ENCODE results near the gene SFXN3. TPM values are rescaled to one million over a fixed set of nuclear protein-coding genes. Genes with fewer than 3 reads are reported as not detected.

The SFXN3 gene
- total and polyA plus RNA-seq, 2 of the 13 experiments (the other 11 are each of a cell fraction or from before 2014, with no cell fraction given) = 16.8 to 71.5 TPM

- TF ChIP-seq CTCF (CRISPR knock-in tag; IDR thresholded peaks at IDR 0.05) = no peak
- 0 out of 2 replicates have a peak, but pooled peaks have one; percentile 11 for TF ChIP-seq ZNF770 (CRISPR knock-in tag; IDR thresholded peaks at IDR 0.05)
- no peak for TF ChIP-seq SALL1 (CRISPR knock-in tag; IDR thresholded peaks at IDR 0.05)
- TF ChIP-seq MAFK (conservative IDR thresholded peaks at IDR 0.05 in 1 of 2, IDR thresholded peaks at IDR 0.05 in 1 of 2; ENCODE audit: low read length in 2 of 2) = no peak
- TF ChIP-seq SNAPC5 (CRISPR knock-in tag; IDR thresholded peaks at IDR 0.05; ENCODE audit: borderline replicate concordance) = no peak
- no peak for TF ChIP-seq SRF (IDR thresholded peaks at IDR 0.05; ENCODE audit: low read depth, low read length)
- no peak for TF ChIP-seq SOX5 (CRISPR knock-in tag; IDR thresholded peaks at IDR 0.05; ENCODE audit: borderline replicate concordance)
- no peak for TF ChIP-seq ZNF138 (CRISPR knock-in tag; IDR thresholded peaks at IDR 0.05; ENCODE audit: low read depth)
- no peak for TF ChIP-seq KLF15 (CRISPR knock-in tag; IDR thresholded peaks at IDR 0.05; ENCODE audit: borderline replicate concordance)
- no peak for TF ChIP-seq SRSF9 (IDR thresholded peaks at IDR 0.05; ENCODE audit: borderline replicate concordance, insufficient read depth, low read depth, low read length, poor library complexity, severe bottlenecking)
- no peak for TF ChIP-seq TBP (CRISPR knock-in tag; IDR thresholded peaks at IDR 0.05)
- no peak for TF ChIP-seq ZSCAN30 (CRISPR knock-in tag; IDR thresholded peaks at IDR 0.05)
- no peak for TF ChIP-seq ZSCAN21 (CRISPR knock-in tag; IDR thresholded peaks at IDR 0.05; ENCODE audit: borderline replicate concordance)
- no peak for TF ChIP-seq IKZF4 (CRISPR knock-in tag; IDR thresholded peaks at IDR 0.05; ENCODE audit: borderline replicate concordance, low read depth, not compliant biosample characterization)
- no peak for TF ChIP-seq THAP9 (CRISPR knock-in tag; IDR thresholded peaks at IDR 0.05; ENCODE audit: borderline replicate concordance)
- 0 out of 2 replicates have a peak, but pooled peaks have one; percentile 4 for TF ChIP-seq ZNF44 (CRISPR knock-in tag; IDR thresholded peaks at IDR 0.05)
- 0 out of 2 replicates have a peak, but pooled peaks have one; percentile 11 for TF ChIP-seq IRF2 (CRISPR knock-in tag; IDR thresholded peaks at IDR 0.05)
- TF ChIP-seq NFYB (CRISPR knock-in tag; IDR thresholded peaks at IDR 0.05) = no peak
- TF ChIP-seq PPARG (CRISPR knock-in tag; conservative IDR thresholded peaks at IDR 0.05) = no peak
- TF ChIP-seq ZFYVE20 (CRISPR knock-in tag; IDR thresholded peaks at IDR 0.05; ENCODE audit: borderline replicate concordance, low read depth) = 0 out of 2 replicates have a peak, but pooled peaks have one; percentile 32
- no peak for TF ChIP-seq GPN1 (CRISPR knock-in tag; IDR thresholded peaks at IDR 0.05; ENCODE audit: borderline replicate concordance)
- TF ChIP-seq ZNF296 (CRISPR knock-in tag; conservative IDR thresholded peaks at IDR 0.05) = 0 out of 2 replicates have a peak, but pooled peaks have one; percentile 9
Observed at GRCh38 chr10:100998183-100998990, 32.6 kb upstream of the SFXN3 start (continued).
